KMS-11 (cell line): ENCODE measurements around the gene USP32.
A peak's percentile ranks its signal among the peaks of the same experiment; 100 is the strongest.
"Not testable (repeated sequence)": the region's sequence is repeated elsewhere in the genome, so short reads cannot be mapped to it uniquely, and the experiment has no call there.

Source experiments
- H2AFZ ChIP-seq: fragments of 200-600 bp; sonication (generic); 2 replicates; pipeline ENCODE4 v1.6.1; 2016; ENCODE audit warnings: antibody characterized with exemption, mixed run types, low read depth
- H3K27ac ChIP-seq: fragments of 200-600 bp; sonication (generic); 2 replicates; pipeline ENCODE4 v1.6.1; 2016; ENCODE audit warnings: mild to moderate bottlenecking, mixed run types
- H3K27me3 ChIP-seq: fragments of 200-600 bp; sonication (generic); 2 replicates; pipeline ENCODE4 v1.6.1; 2017; ENCODE audit warnings: mild to moderate bottlenecking, low read depth, mixed run types, moderate library complexity; ENCODE audit not compliant: insufficient read depth
- H3K36me3 ChIP-seq: fragments of 200-600 bp; sonication (generic); 2 replicates; pipeline ENCODE4 v1.6.1; 2017; ENCODE audit warnings: mild to moderate bottlenecking, mixed run types; ENCODE audit not compliant: insufficient read depth
- H3K4me1 ChIP-seq: fragments of 200-600 bp; sonication (generic); 2 replicates; pipeline ENCODE4 v1.6.1; 2016; ENCODE audit warnings: mild to moderate bottlenecking, low read depth, mixed run types; ENCODE audit not compliant: poor library complexity, severe bottlenecking
- H3K4me2 ChIP-seq: fragments of 200-600 bp; sonication (generic); 2 replicates; pipeline ENCODE4 v1.7.0; 2016; ENCODE audit warnings: mild to moderate bottlenecking, mixed run types
- H3K4me3 ChIP-seq: fragments of 200-600 bp; sonication (generic); IDR thresholded peaks from 2 replicates; pipeline ENCODE4 v1.6.1; 2017; ENCODE audit warnings: low read depth, low read length, mixed read lengths; ENCODE audit not compliant: insufficient read depth
- H3K79me2 ChIP-seq: fragments of 200-600 bp; sonication (generic); 2 replicates; pipeline ENCODE4 v1.6.1; 2016; ENCODE audit warnings: low read depth, mixed run types; ENCODE audit not compliant: insufficient read depth
- H3K9ac ChIP-seq: fragments of 200-600 bp; sonication (generic); 2 replicates; pipeline ENCODE4 v1.6.1; 2016; ENCODE audit warnings: mild to moderate bottlenecking, mixed run types
- H4K20me1 ChIP-seq: fragments of 200-600 bp; sonication (generic); 2 replicates; pipeline ENCODE4 v1.6.1; 2016; ENCODE audit warnings: mild to moderate bottlenecking, mixed run types; ENCODE audit not compliant: insufficient read depth
- CTCF ChIP-seq: fragments of 200-600 bp; sonication (generic); conservative IDR thresholded peaks from 2 replicates; pipeline ENCODE4 v1.6.1; 2017; ENCODE audit warnings: low read depth, mild to moderate bottlenecking, antibody characterized with exemption, low read length, moderate library complexity, mixed read lengths

USP32 gene

GRCh38 chr17:60392042-60392844 is at the start of gene USP32:
Gene USP32, minus strand, starts transcription at chr17:60392133. Its CDS starts 194 bp downstream, at chr17:60391939.
- Histone ChIP-seq H3K36me3 (no peaks in the 10 kb centered on the region), H3K4me3 (peak within 1 kb of the TSS; percentile 72), H2AFZ (peak within 1 kb of the TSS; percentile 75), H3K4me2 (peak within 1 kb of the TSS; percentile 81), H4K20me1 (no peaks in the 10 kb centered on the region), H3K9ac (peak within 1 kb of the TSS; percentile 68), H3K79me2 (peaks cover 15% of the 10 kb centered on the region; the same call in 1 of the 2 replicates), H3K4me1 (peaks cover 18% of the 10 kb centered on the region), H3K27ac (peak within 1 kb of the TSS; percentile 68), H3K27me3 (no peaks in the 10 kb centered on the region)
- no peak for TF ChIP-seq CTCF

- H3K4me2 ChIP-seq = peak overlapping the region; percentile 53
- no peak overlapping the region for H3K4me3 ChIP-seq
- H3K36me3 ChIP-seq = no peaks in the 10 kb centered on the region
- H3K4me1 ChIP-seq = peaks cover 43% of the 10 kb centered on the region
- peak overlapping the region; percentile 10; the same call in 1 of the 2 replicates for H2AFZ ChIP-seq
- 0 out of 2 replicates have a peak overlapping the region, but pooled peaks have one; percentile 6 for H3K9ac ChIP-seq
- TF ChIP-seq CTCF = no peak
- H3K79me2 ChIP-seq = no peaks in the 10 kb centered on the region
- H4K20me1 ChIP-seq = no peaks in the 10 kb centered on the region
- no peaks in the 10 kb centered on the region for H3K27me3 ChIP-seq
- peak overlapping the region; percentile 65 for H3K27ac ChIP-seq
Measured at GRCh38 chr17:60439501-60439900, 47.6 kb upstream of the USP32 start.

GRCh38 chr17:60436676-60437075 is 44.7 kb upstream of the USP32 start:
- peak overlapping the region; percentile 65 for H3K27ac ChIP-seq
- peak overlapping the region; percentile 37 for H3K4me2 ChIP-seq
- H3K27me3 ChIP-seq = no peaks in the 10 kb centered on the region
- peaks cover 43% of the 10 kb centered on the region for H3K4me1 ChIP-seq
- H3K79me2 ChIP-seq = no peaks in the 10 kb centered on the region
- no peak overlapping the region for H3K4me3 ChIP-seq
- no peaks in the 10 kb centered on the region for H3K36me3 ChIP-seq
- no peak for TF ChIP-seq CTCF
- no peaks in the 10 kb centered on the region for H4K20me1 ChIP-seq
- H3K9ac ChIP-seq = peak overlapping the region; percentile 50; the same call in 1 of the 2 replicates
- peak overlapping the region; percentile 71 for H2AFZ ChIP-seq

- Histone ChIP-seq H3K27ac (no peak overlapping the region), H4K20me1 (no peaks in the 10 kb centered on the region), H2AFZ (peak overlapping the region; percentile 71; the same call in 1 of the 2 replicates)
Measured at GRCh38 chr17:60435244-60436167, 43.6 kb upstream of the USP32 start.

GRCh38 chr17:60433021-60433997 is 41.4 kb upstream of the USP32 start:
- H4K20me1 ChIP-seq, H3K4me3 ChIP-seq, H3K27me3 ChIP-seq, H3K79me2 ChIP-seq, H2AFZ ChIP-seq, H3K36me3 ChIP-seq, H3K27ac ChIP-seq, H3K9ac ChIP-seq, H3K4me2 ChIP-seq: not testable (repeated sequence)
- peaks cover 21% of the 10 kb centered on the region for H3K4me1 ChIP-seq

More at GRCh38 chr17:60435244-60436167, 43.6 kb upstream of the USP32 start:
- peaks cover 43% of the 10 kb centered on the region for H3K4me1 ChIP-seq
- no peaks in the 10 kb centered on the region for H3K27me3 ChIP-seq
- H3K79me2 ChIP-seq = no peaks in the 10 kb centered on the region
- H3K4me2 ChIP-seq = no peak overlapping the region
- peak; percentile 94 for TF ChIP-seq CTCF
- H3K36me3 ChIP-seq = no peaks in the 10 kb centered on the region
- no peak overlapping the region for H3K9ac ChIP-seq
- H3K4me3 ChIP-seq = no peak overlapping the region
